D721Med (cell line): ENCODE results near the gene PHTF1.
A peak's percentile ranks its signal among the peaks of the same experiment; 100 is the strongest.

Source experiments
- DNase-seq: peaks from one replicate; pipeline ENCODE4 v3.0.0; 2011; ENCODE audit warnings: low spot score; ENCODE audit not compliant: insufficient read length
- FAIRE-seq: peaks from 2 replicates; lab custom pipeline; 2011; peaks lifted over from hg19 to GRCh38; lab: Jason Lieb, UNC
- CTCF ChIP-seq: IDR thresholded peaks from 2 replicates; pipeline ENCODE4 v1.5.1; 2012; ENCODE audit warnings: mild to moderate bottlenecking, control low read depth; ENCODE audit not compliant: insufficient read depth; ENCODE audit errors: missing control alignments

PHTF1 gene

GRCh38 chr1:113677250-113678158, 81.8 kb downstream of the PHTF1 start:
- DNase-seq (peak; percentile 38), FAIRE-seq (no peak)
- peak; percentile 69 for TF ChIP-seq CTCF

DNA sequence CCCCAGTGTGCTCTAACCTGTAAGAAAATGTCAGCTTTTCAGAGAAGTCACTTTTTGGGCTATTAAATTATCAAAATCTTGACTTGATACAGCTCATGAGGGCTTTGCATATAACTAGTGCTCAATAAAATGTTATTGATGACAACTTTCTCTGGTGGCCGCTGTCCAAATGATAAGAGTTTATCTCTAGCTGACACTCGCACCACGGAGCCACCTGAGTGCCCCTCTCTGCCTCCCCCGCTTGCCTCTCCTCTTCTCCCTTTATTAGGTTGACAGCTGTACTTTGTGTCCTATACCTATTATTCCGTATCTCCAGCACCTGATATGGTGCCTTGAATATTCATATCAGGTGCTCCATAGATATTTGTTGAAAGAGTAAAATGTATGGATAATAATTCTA, 82.8 kb downstream of the PHTF1 start:
- no peak for TF ChIP-seq CTCF
- FAIRE-seq (no peak), DNase-seq (no peak)

GRCh38 chr1:113675302-113675701, 84.0 kb downstream of the PHTF1 start:
- DNase-seq (no peak), FAIRE-seq (no peak)
- no peak for TF ChIP-seq CTCF

DNA sequence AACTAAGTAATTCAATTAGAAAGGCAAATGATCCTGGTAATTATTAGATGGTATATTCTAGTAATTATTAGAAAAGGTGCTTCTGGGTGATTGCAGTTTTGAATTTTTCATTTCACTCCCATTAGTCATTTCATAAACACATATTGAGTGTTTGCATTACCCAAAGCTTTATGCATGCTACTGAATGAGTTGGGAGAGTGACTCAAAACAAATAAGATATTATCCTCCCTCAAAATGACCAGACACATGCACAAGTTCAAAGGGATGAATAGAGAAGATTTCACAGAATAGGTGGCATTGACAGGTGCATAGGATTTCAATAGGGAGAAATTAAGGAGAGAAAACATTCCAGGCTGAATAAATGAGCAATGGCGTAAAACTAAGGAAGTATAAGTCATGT, 84.7 kb downstream of the PHTF1 start:
- FAIRE-seq (no peak), DNase-seq (no peak)
- no peak for TF ChIP-seq CTCF

DNA sequence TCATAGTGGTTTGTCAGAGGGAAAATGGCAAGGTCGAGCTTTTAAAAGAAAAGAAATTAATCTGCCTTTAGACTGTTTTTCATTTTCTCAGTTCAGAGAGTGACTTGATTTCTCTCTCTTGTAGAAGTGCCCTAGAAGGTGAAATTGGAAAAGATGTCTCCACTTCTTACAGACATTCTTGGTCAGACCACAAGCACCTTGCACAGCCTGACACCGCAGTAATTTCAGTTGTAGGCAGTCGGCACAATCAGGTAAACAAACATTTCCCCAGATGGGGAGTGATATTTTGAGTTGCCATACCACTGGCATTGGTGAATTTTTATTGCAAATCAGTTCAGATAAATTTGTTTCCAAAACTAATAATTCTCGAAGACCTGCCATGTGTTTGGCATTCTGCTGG, 86.8 kb downstream of the PHTF1 start:
- TF ChIP-seq CTCF = no peak
- DNase-seq = no peak
- no peak for FAIRE-seq

DNA sequence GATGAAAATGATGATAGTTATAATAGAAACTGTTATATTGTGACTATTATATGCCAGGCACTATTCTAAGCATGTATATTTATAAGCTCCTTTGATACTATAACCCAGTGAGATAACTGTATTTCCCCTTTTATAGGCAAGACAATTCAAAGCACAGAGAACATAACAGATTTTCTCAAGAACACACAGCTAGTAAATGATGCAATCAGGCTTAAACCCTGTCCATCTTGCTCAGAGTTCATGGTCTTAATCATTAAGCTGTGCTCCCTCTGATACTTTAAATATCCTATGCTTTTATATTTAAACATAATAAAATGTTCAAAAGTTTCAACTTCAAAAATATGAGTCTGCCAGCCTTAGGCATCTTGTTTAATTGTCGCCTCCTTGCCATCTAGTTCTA, 88.6 kb downstream of the PHTF1 start:
- FAIRE-seq = no peak
- no peak for TF ChIP-seq CTCF

DNA sequence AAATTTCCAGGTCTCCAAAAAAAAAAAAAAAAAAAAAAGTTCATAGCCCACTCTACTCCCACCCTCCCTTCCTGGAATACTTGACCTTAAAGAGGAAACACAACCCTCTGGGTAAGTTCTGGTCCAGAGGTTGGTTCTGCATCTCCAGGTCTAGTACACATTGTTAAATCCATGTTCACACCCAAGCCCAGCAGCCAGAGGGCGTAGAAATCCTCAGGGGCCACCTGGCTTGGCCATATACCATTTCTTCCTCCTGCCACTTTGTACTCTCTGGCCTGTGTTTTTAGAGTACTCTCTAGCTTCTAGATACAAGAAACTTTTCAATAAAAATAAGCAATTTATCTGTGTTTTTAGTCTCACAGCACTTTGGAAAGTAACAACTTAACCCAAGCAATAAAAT, 89.3 kb downstream of the PHTF1 start:
- no peak for TF ChIP-seq CTCF
- FAIRE-seq = no peak

More for the DNA sequence above, 88.6 kb downstream of the PHTF1 start:
- no peak for DNase-seq

More for the DNA sequence above, 89.3 kb downstream of the PHTF1 start:
- no peak for DNase-seq
